GM19372 (cell line): ENCODE measurements around the gene WDR48.

ENCODE experiments used
- ATAC-seq: cut with Tn5 transposase; IDR thresholded peaks from one replicate; pipeline ENCODE4 v1.9.1; 2021; ENCODE audit warnings: mild to moderate bottlenecking, low read depth, moderate library complexity; ENCODE audit not compliant: unreplicated experiment

WDR48 gene

GRCh38 chr3:39136533-39137434, 85.0 kb downstream of the WDR48 start:
- ATAC-seq, result no peak

GRCh38 chr3:39137435-39137936, 85.7 kb downstream of the WDR48 start:
- no peak for ATAC-seq

DNA sequence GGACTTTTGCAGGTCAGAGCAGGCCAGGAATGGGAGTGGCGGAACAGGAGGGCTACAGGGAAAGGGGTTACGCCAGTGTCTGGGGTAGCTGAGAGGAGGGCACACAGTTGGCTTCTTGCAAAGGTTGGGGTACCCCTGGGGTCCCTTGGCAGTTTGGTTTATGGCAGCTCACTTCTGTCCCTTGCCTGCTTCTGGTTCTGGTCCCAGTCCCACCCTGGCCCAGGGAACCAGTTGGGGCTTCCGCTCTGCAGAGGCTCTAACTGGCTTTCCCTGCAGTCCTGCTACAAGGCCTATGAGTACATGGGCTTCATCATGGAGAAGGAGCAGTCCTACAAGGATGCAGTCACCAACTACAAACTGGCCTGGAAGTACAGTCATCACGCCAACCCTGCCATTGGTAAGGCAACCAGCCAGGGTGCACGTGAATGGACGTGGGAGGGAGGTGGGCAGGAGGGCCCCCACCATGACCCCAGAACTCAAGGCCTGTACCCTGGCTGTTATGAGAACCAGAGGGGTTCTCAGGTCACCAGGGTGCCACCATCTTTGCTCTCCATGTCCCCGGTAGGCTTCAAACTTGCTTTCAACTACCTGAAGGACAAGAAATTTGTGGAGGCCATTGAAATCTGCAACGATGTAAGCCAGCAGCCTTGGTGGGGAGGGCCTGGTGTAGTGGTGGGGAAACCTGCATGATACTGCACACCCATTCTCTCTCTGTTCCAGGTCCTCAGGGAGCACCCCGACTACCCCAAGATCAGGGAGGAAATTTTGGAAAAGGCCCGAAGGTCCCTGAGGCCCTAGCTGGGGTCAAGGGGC, 86.4 kb downstream of the WDR48 start:
- ATAC-seq, result no peak

GRCh38 chr3:39138804-39139415, 87.1 kb downstream of the WDR48 start:
- no peak for ATAC-seq

DNA sequence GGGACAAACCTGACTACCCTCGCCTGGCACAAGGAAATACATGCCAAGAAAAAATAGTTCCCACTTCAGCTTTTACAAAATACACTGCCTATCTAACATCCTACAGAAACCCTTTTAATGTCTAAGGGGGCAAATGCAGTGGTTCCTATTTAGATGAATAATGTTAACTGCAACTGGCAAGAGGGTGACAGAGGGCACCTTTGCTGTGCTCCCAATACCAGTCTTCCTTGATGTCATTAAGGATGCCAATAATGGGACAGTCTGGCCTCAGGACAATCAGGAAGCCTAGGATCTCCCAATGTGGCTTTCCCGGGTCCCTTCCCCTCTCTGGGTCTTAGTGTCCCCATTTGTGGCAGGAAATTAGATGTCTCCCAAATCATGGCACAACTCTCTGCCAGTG, 87.6 kb downstream of the WDR48 start:
- ATAC-seq, result no peak

DNA sequence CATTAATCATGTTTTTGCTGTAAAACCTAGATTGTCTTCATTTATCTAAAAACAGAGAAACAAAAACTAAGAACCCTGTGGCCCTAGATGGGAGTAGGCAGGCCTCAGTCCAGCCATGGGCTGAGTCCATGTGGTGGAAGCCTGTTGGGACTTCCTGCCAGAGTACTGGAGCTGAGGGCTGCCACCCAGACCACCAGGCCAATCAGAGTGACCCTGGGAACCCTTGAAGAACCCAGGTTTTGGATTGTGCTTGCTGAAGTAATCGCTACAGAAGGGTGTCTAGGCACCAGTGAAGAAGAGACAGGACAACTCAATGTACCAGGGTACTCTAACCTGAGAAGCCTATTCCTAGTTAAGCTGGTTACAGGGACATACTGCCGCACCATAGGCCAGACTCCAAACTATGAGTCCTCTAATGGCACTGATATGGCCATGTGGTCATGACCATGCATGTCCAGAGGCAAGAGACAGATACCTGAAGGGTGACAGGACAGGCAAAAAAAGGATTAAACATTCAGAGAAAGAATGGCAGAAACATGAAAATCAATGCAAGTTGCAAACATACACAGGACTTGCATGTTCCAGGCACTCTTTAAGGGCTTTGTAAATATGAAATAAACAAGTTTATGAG, 88.6 kb downstream of the WDR48 start:
- no peak for ATAC-seq

GRCh38 chr3:39141171-39141995, 89.6 kb downstream of the WDR48 start:
- no peak for ATAC-seq

GRCh38 chr3:39142067-39142466, 90.3 kb downstream of the WDR48 start:
- ATAC-seq, result no peak

GRCh38 chr3:39143051-39143885, 91.5 kb downstream of the WDR48 start:
- ATAC-seq, result no peak

DNA sequence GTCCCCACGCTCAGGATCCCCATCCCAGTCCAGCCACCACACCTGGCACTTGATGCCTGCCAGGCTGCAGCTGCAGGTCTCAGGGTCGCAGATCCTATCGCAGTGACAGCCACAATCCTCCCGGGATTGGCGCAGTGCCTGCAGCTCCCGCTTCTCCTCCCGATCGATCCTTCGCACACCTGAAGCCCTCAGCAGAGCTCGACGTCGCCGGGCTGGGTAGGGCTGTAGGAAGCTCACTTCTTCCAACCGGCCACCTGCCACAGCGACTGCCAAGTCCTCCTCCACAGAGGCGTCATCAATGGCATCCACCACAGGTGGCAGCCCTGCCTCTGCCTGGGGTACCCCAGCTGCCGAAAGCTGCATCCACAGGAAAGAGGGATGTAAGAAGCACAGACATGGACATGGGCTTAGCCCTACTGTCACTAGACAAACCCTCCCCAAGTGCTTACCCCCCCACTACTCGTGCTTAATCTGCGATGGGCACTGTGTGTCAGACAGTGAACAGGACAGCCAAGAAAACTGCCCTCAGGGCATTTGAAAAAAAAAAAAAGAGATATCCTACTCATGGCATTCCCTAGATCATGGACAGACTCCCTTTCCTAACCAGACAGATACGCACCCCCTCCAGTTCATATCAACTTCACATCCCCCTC, 92.4 kb downstream of the WDR48 start:
- no peak for ATAC-seq

- ATAC-seq, result no peak
Observed at GRCh38 chr3:39144748-39145380, 93.0 kb downstream of the WDR48 start.

DNA sequence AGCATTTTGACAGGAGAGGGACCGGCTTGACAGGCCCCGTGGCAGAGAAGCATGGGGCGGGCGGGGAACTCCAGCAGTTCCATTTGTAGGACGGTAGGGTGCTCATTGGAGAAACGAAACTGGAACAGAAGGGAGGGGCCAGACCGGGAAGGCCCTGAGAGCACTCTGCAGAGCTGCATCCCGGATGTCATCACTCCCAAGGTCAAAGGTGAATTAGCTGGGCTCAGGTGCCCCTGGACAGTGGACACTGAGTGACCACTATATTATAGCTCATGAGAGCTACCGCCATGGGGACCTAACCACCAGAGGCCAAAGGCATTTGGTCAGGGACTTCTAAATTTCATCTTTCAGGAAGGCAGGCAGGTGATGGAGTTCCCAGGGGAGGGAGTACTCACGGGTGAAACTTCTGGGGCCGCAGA, 94.3 kb downstream of the WDR48 start:
- ATAC-seq, result no peak
